ENCODE measurements around the gene CBFA2T3.

Gene CBFA2T3

DNA sequence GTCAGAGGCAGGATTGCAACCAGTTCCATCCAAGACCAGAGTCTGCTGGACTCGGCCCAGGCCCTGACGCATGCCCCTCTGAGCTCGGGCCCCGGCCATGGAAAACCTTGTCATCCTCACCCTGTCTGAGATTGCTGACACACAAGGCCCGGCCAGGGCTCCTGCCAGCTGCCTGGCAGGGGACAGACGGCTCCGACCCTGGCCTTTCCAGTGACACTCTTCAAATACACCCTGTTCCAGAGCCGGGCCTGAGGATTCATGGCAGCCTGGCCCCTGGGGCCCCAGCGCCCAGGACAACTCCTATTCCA is 107.4 kb downstream of the CBFA2T3 start:
- Histone ChIP-seq H3K27ac (ENCODE audit: low read length) (no peak overlapping the region), H3K27me3 (ENCODE audit: insufficient read depth, low read length, poor library complexity) (peaks cover 20% of the 10 kb centered on the region), H3K9ac (ENCODE audit: low read depth, low read length) (no peak overlapping the region), H3K4me2 (ENCODE audit: insufficient read depth, low read length) (no peak overlapping the region), H3K4me1 (ENCODE audit: insufficient read depth, low read length) (no peaks in the 10 kb centered on the region), H3K9me3 (ENCODE audit: insufficient read depth, low read length, severe bottlenecking) (no peaks in the 10 kb centered on the region), H2AFZ (ENCODE audit: low read depth, low read length) (no peak overlapping the region), H3K36me3 (ENCODE audit: insufficient read depth, low read length) (no peaks in the 10 kb centered on the region), H4K20me1 (ENCODE audit: insufficient read depth, low read length) (0 out of 2 replicates have a peak, but pooled peaks cover 4% of the 10 kb centered on the region), H3K4me3 (ENCODE audit: low read depth in 1 of 2, low read length in 2 of 2) (no peak overlapping the region), H3K79me2 (ENCODE audit: insufficient read depth, low read length) (no peaks in the 10 kb centered on the region)
- ATAC-seq (ENCODE audit: insufficient read depth, low read depth): no peak
- no peak for DNase-seq
- TF ChIP-seq, protein P1, sequence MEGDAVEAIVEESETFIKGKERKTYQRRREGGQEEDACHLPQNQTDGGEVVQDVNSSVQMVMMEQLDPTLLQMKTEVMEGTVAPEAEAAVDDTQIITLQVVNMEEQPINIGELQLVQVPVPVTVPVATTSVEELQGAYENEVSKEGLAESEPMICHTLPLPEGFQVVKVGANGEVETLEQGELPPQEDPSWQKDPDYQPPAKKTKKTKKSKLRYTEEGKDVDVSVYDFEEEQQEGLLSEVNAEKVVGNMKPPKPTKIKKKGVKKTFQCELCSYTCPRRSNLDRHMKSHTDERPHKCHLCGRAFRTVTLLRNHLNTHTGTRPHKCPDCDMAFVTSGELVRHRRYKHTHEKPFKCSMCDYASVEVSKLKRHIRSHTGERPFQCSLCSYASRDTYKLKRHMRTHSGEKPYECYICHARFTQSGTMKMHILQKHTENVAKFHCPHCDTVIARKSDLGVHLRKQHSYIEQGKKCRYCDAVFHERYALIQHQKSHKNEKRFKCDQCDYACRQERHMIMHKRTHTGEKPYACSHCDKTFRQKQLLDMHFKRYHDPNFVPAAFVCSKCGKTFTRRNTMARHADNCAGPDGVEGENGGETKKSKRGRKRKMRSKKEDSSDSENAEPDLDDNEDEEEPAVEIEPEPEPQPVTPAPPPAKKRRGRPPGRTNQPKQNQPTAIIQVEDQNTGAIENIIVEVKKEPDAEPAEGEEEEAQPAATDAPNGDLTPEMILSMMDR (IDR thresholded peaks at IDR 0.05; ENCODE audit: borderline replicate concordance, extremely low read depth, low read length, poor library complexity, severe bottlenecking): no peak
- TF ChIP-seq EZH2 (IDR thresholded peaks at IDR 0.05; ENCODE audit: borderline replicate concordance, low read depth, low read length, severe bottlenecking): no peak

DNA sequence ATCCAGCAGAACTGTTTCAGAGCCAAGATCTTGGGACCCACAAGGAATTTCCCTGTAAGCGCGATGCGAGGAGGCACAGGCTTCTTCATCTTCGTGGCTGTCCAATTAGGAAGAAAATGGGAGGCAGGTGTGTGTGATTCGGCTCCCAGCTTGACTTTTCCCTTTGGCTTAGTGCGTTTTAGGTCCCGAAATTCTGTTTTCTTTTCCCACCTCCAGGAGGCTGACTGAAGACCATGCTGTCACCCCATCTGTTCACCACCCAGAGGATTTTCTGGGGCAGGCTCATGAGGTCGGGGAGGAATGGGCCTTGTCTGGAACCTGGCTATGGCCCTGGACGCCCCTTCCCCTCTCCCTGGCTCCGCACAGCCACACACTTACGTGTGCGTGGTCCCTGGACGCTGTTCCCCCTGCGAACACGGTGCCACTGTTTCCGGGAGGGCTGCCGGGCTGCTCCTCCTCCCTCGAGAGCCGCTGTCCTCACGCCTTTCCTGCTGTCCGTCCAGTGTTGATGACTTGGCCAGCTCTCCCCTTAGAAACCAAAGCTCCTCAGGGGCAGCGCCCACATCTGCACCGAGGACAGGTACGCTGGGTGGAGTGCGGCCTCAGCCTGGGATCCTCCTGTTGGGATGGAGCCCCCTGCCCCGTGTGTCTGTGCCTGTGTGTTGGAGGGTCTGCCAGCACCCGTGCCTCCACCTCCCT is 107.9 kb downstream of the CBFA2T3 start:
- DNase-seq: no peak
- no peak overlapping the region for H3K4me2 ChIP-seq (ENCODE audit: insufficient read depth, low read length)
- TF ChIP-seq, protein P1 (IDR thresholded peaks at IDR 0.05; ENCODE audit: borderline replicate concordance, extremely low read depth, low read length, poor library complexity, severe bottlenecking): no peak
- no peak for TF ChIP-seq EZH2 (IDR thresholded peaks at IDR 0.05; ENCODE audit: borderline replicate concordance, low read depth, low read length, severe bottlenecking)
- 0 out of 2 replicates have a peak, but pooled peaks cover 4% of the 10 kb centered on the region for H4K20me1 ChIP-seq (ENCODE audit: insufficient read depth, low read length)
- H3K27ac ChIP-seq (ENCODE audit: low read length): no peak overlapping the region
- H3K4me3 ChIP-seq (ENCODE audit: low read depth in 1 of 2, low read length in 2 of 2): no peak overlapping the region
- H3K9ac ChIP-seq (ENCODE audit: low read depth, low read length): no peak overlapping the region
- H3K36me3 ChIP-seq (ENCODE audit: insufficient read depth, low read length): no peaks in the 10 kb centered on the region
- no peaks in the 10 kb centered on the region for H3K4me1 ChIP-seq (ENCODE audit: insufficient read depth, low read length)
- H2AFZ ChIP-seq (ENCODE audit: low read depth, low read length): no peak overlapping the region
- no peaks in the 10 kb centered on the region for H3K9me3 ChIP-seq (ENCODE audit: insufficient read depth, low read length, severe bottlenecking)
- H3K27me3 ChIP-seq (ENCODE audit: insufficient read depth, low read length, poor library complexity): peaks cover 20% of the 10 kb centered on the region
- ATAC-seq (ENCODE audit: insufficient read depth, low read depth): no peak
- no peaks in the 10 kb centered on the region for H3K79me2 ChIP-seq (ENCODE audit: insufficient read depth, low read length)

DNA sequence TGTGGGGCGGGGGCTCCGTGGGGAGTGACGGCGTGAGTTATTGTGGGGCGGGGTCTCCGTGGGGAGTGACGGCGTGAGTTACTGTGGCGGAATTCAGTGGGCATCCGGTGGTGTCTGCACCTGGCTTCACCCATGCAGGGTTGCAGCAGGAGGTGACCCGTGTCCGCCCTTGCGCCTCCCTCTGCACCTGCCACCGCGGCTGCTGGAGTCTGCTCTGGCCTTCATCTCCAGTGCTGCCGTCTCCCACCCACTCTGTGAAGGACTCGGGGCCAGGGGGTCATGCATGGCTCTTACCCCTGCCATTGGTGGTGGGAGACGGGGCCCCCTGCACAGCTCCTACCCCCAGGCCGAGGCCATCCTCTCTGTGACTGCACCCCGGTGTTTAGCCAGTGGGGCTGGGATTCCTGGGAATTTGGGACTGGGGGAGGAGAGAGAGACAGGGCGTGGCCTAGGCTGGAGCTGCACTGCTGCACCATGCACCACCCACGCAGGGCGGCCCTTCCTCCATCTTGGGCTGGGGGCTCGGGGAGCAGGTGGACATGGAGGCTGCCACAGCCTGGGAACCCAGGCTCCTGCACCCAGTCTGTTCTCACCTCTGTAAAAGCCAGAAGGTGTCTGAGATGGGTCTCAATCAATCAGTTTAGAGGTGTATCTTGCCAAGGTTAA is 109.3 kb downstream of the CBFA2T3 start:
- no peak overlapping the region for H3K4me3 ChIP-seq (ENCODE audit: low read depth in 1 of 2, low read length in 2 of 2)
- peaks cover 2% of the 10 kb centered on the region; the same call in 1 of the 2 replicates for H3K36me3 ChIP-seq (ENCODE audit: insufficient read depth, low read length)
- no peak for DNase-seq
- ATAC-seq (ENCODE audit: insufficient read depth, low read depth): no peak
- no peaks in the 10 kb centered on the region for H3K4me1 ChIP-seq (ENCODE audit: insufficient read depth, low read length)
- no peak overlapping the region for H3K9ac ChIP-seq (ENCODE audit: low read depth, low read length)
- no peak for TF ChIP-seq EZH2 (IDR thresholded peaks at IDR 0.05; ENCODE audit: borderline replicate concordance, low read depth, low read length, severe bottlenecking)
- TF ChIP-seq, protein P1 (IDR thresholded peaks at IDR 0.05; ENCODE audit: borderline replicate concordance, extremely low read depth, low read length, poor library complexity, severe bottlenecking): no peak
- H3K9me3 ChIP-seq (ENCODE audit: insufficient read depth, low read length, severe bottlenecking): no peaks in the 10 kb centered on the region
- no peak overlapping the region for H3K27ac ChIP-seq (ENCODE audit: low read length)
- H3K27me3 ChIP-seq (ENCODE audit: insufficient read depth, low read length, poor library complexity): peaks cover 20% of the 10 kb centered on the region
- H4K20me1 ChIP-seq (ENCODE audit: insufficient read depth, low read length): 0 out of 2 replicates have a peak, but pooled peaks cover 1% of the 10 kb centered on the region
- no peak overlapping the region for H2AFZ ChIP-seq (ENCODE audit: low read depth, low read length)
- H3K4me2 ChIP-seq (ENCODE audit: insufficient read depth, low read length): no peak overlapping the region
- no peaks in the 10 kb centered on the region for H3K79me2 ChIP-seq (ENCODE audit: insufficient read depth, low read length)

Measured in DND-41 (cell line).